H9 (cell line): ENCODE results near the gene TMPRSS3. TPM values are rescaled to one million over a fixed set of nuclear protein-coding genes. Genes with fewer than 3 reads are reported as not detected.

ENCODE experiments used
- DNase-seq: peaks from one replicate; pipeline ENCODE4 v3.0.0-alpha.2; 2017
- H2AFZ ChIP-seq: one replicate; pipeline ENCODE4 v1.6.1; 2013; ENCODE audit warnings: mild to moderate bottlenecking, low read length, control low read depth, moderate library complexity
- H2AK5ac ChIP-seq: 2 replicates; pipeline ENCODE4 v1.6.1; 2013; ENCODE audit warnings: low read length, control low read depth, mixed read lengths; ENCODE audit not compliant: insufficient read length
- H2BK120ac ChIP-seq: one replicate; pipeline ENCODE4 v1.6.1; 2013; ENCODE audit warnings: low read depth, mild to moderate bottlenecking, low read length, control low read depth, inconsistent platforms; ENCODE audit not compliant: poor library complexity, severe bottlenecking
- H2BK12ac ChIP-seq: 2 replicates; pipeline ENCODE4 v1.6.1; 2013; ENCODE audit warnings: low read length, control low read depth, mixed read lengths, low read depth; ENCODE audit not compliant: insufficient read length
- H2BK15ac ChIP-seq: 2 replicates; pipeline ENCODE4 v1.6.1; 2013; ENCODE audit warnings: low read depth, low read length, control low read depth
- H2BK20ac ChIP-seq: one replicate; pipeline ENCODE4 v1.6.1; 2013; ENCODE audit warnings: low read depth, mild to moderate bottlenecking, low read length, control low read depth, inconsistent platforms; ENCODE audit not compliant: poor library complexity, severe bottlenecking
- H2BK5ac ChIP-seq: 2 replicates; pipeline ENCODE4 v1.6.1; 2013; ENCODE audit warnings: low read length, control low read depth, mixed read lengths; ENCODE audit not compliant: insufficient read length
- H3K14ac ChIP-seq: 2 replicates; pipeline ENCODE4 v1.6.1; 2013; ENCODE audit warnings: low read length, control low read depth; ENCODE audit not compliant: insufficient read depth
- H3K18ac ChIP-seq: 2 replicates; pipeline ENCODE4 v1.6.1; 2013; ENCODE audit warnings: low read depth, mild to moderate bottlenecking, mixed read lengths, low read length, control low read depth; ENCODE audit not compliant: insufficient read length
- H3K23ac ChIP-seq: 2 replicates; pipeline ENCODE4 v1.6.1; 2013; ENCODE audit warnings: low read length, control low read depth, mixed read lengths, low read depth; ENCODE audit not compliant: insufficient read length
- H3K23me2 ChIP-seq: 2 replicates; pipeline ENCODE4 v1.6.1; 2013; ENCODE audit warnings: low read depth, mild to moderate bottlenecking, mixed read lengths, low read length, control low read depth; ENCODE audit not compliant: insufficient read length, poor library complexity, severe bottlenecking
- H3K27ac ChIP-seq: 2 replicates; pipeline ENCODE4 v1.5.1; 2013; ENCODE audit warnings: low read length, control low read depth, mixed read lengths, low read depth; ENCODE audit not compliant: insufficient read length
- H3K27me3 ChIP-seq: 2 replicates; pipeline ENCODE4 v1.6.1; 2013; ENCODE audit warnings: low read length, control low read depth, inconsistent platforms; ENCODE audit not compliant: insufficient read depth
- H3K4ac ChIP-seq: 2 replicates; pipeline ENCODE4 v1.6.1; 2013; ENCODE audit warnings: low read depth, mild to moderate bottlenecking, control low read depth, inconsistent platforms, low read length, moderate library complexity
- H3K4me1 ChIP-seq: 2 replicates; pipeline ENCODE4 v1.6.1; 2013; ENCODE audit warnings: low read length, control low read depth, inconsistent platforms; ENCODE audit not compliant: insufficient read depth
- H3K4me2 ChIP-seq: 2 replicates; pipeline ENCODE4 v1.6.1; 2013; ENCODE audit warnings: low read length, control low read depth, mixed read lengths; ENCODE audit not compliant: insufficient read length, insufficient read depth
- H3K56ac ChIP-seq: 2 replicates; pipeline ENCODE4 v1.6.1; 2013; ENCODE audit warnings: low read depth, mild to moderate bottlenecking, mixed read lengths, low read length, control low read depth; ENCODE audit not compliant: insufficient read length
- H3K79me1 ChIP-seq: 2 replicates; pipeline ENCODE4 v1.6.1; 2013; ENCODE audit warnings: low read depth, mild to moderate bottlenecking, moderate library complexity, low read length, control low read depth, inconsistent platforms; ENCODE audit not compliant: insufficient read depth, poor library complexity, severe bottlenecking
- H3K79me2 ChIP-seq: 2 replicates; pipeline ENCODE4 v1.6.1; 2013; ENCODE audit warnings: low read length, control low read depth, inconsistent platforms; ENCODE audit not compliant: insufficient read depth
- H3K9ac ChIP-seq: 2 replicates; pipeline ENCODE4 v1.6.1; 2013; ENCODE audit warnings: low read length, control low read depth, mixed read lengths; ENCODE audit not compliant: insufficient read length; ENCODE audit errors: extremely low read depth
- H3K9me3 ChIP-seq: one replicate; pipeline ENCODE4 v1.6.1; 2013; ENCODE audit warnings: low read depth, low read length, inconsistent platforms; ENCODE audit not compliant: control insufficient read depth
- H3T11ph ChIP-seq: one replicate; pipeline ENCODE4 v1.6.1; 2013; ENCODE audit warnings: mild to moderate bottlenecking, low read length, control low read depth, inconsistent platforms
- H4K20me1 ChIP-seq: one replicate; pipeline ENCODE4 v1.6.1; 2013; ENCODE audit not compliant: control insufficient read depth, insufficient read length, insufficient read depth
- H4K5ac ChIP-seq: 2 replicates; pipeline ENCODE4 v1.6.1; 2013; ENCODE audit warnings: low read depth, mild to moderate bottlenecking, mixed read lengths, low read length, control low read depth; ENCODE audit not compliant: insufficient read length
- H4K8ac ChIP-seq: replicated peaks from 2 replicates; pipeline ENCODE4 v1.6.1; 2013; ENCODE audit warnings: low read length, control low read depth, mixed read lengths, low read depth; ENCODE audit not compliant: insufficient read length
- H4K91ac ChIP-seq: 2 replicates; pipeline ENCODE4 v1.6.1; 2013; ENCODE audit warnings: low read depth, mild to moderate bottlenecking, moderate library complexity, mixed read lengths, low read length, control low read depth; ENCODE audit not compliant: insufficient read length
- H3K27ac Mint-ChIP-seq, 3 experiments: 2 replicates in 2 of 3; 3 replicates in 1 of 3; pipeline ENCODE4 v1.8.0; 2020 to 2021; ENCODE audit warnings: mixed read lengths in 3 of 3, mild to moderate bottlenecking in 1 of 3, moderate library complexity in 1 of 3
- H3K27me3 Mint-ChIP-seq: 2 replicates; pipeline ENCODE4 v1.8.0; 2021; ENCODE audit warnings: low read depth, mild to moderate bottlenecking, moderate library complexity, mixed read lengths
- H3K36me3 Mint-ChIP-seq, 3 experiments: 2 replicates in 2 of 3; 3 replicates in 1 of 3; pipeline ENCODE4 v1.8.0; 2020 to 2021; ENCODE audit warnings: low read depth in 3 of 3, mixed read lengths in 3 of 3; ENCODE audit not compliant: insufficient read depth in 1 of 3
- H3K4me1 Mint-ChIP-seq, 2 experiments: 2 replicates each; pipeline ENCODE4 v1.8.0; 2020; ENCODE audit warnings: mixed read lengths in 2 of 2
- H3K4me3 Mint-ChIP-seq, 2 experiments: 2 replicates in 1 of 2; 3 replicates in 1 of 2; pipeline ENCODE4 v1.8.0; 2020 to 2021; ENCODE audit warnings: mild to moderate bottlenecking in 2 of 2, mixed read lengths in 2 of 2, moderate library complexity in 1 of 2
- H3K9me3 Mint-ChIP-seq, 2 experiments: 2 replicates in 1 of 2; 3 replicates in 1 of 2; pipeline ENCODE4 v1.8.0; 2020; ENCODE audit warnings: mild to moderate bottlenecking in 2 of 2, mixed read lengths in 2 of 2, moderate library complexity in 1 of 2
- WGBS: extraction: QIAGEN DNeasy Blood & Tissue Kit; methylation state at CpG from one replicate; pipeline ENCODE4 v1.1.7; 2013; ENCODE audit warnings: missing lambda C conversion rate, low lambda C conversion rate, mixed read lengths; ENCODE audit not compliant: insufficient read length; ENCODE audit errors: extremely low coverage; 5-methylcytosine and 5-hydroxymethylcytosine counted together
- total RNA-seq: library from RNA; stranded (reverse); gene quantifications from 2 replicates; pipeline ENCODE4 v1.2.1, GENCODE V29; 2021
- TF ChIP-seq, protein P1 (sequence below): fragments of 200-600 bp; sonication (generic); conservative IDR thresholded peaks from 3 replicates; pipeline ENCODE4 v1.8.0; 2021; ENCODE audit warnings: antibody characterized with exemption, mild to moderate bottlenecking

The TMPRSS3 gene
- total RNA-seq, 1 experiment from 2014 or later = 0.31 TPM

DNA sequence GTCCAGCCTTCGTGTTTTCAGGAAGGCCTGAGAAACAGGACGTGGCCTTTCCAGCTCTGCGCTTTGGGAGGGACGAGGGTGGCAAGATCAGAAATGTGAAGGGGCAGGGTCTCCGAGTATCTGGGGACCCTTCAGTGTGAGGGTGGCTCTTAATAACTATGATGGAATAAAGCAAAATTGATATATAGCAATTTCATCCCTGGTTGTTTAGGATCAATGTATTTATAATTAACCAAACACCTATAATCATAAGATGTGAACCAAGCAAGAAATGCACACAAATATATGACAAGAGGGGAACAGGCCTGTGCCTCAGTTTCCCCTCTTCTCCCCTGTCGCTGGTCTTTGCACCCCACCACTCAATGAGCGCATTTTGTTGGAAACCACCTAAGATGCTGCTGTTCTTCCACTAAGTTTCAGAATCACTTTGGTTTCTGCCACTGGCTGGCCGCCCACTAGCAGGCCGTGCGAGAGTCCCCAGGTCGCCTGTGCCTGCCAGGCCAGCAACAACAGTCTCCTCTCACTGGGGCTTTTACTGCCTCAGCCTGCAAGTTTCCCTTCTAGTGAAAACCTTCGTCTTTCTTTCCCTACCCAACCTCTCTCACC lies 44.4 kb upstream of the TMPRSS3 start:
- Histone ChIP-seq H2BK12ac (no peak overlapping the region), H3K27ac (no peak overlapping the region), H3K23ac (no peak overlapping the region), H3K18ac (no peak overlapping the region), H4K20me1 (peaks cover 3% of the 10 kb centered on the region), H4K5ac (no peak overlapping the region), H3K4me1 (no peaks in the 10 kb centered on the region), H3K4me2 (no peak overlapping the region), H2BK15ac (no peak overlapping the region), H4K91ac (no peak overlapping the region), H2BK20ac (no peak overlapping the region), H3K56ac (no peak overlapping the region), H3K9ac (no peak overlapping the region), H2AFZ (no peak overlapping the region), H3K14ac (no peak overlapping the region), H2AK5ac (no peak overlapping the region), H3K27me3 (no peaks in the 10 kb centered on the region), H3K23me2 (no peaks in the 10 kb centered on the region), H3K9me3 (no peaks in the 10 kb centered on the region), H3K4ac (no peak overlapping the region), H2BK120ac (no peak overlapping the region), H3T11ph (no peak overlapping the region), H4K8ac (no peak overlapping the region), H3K79me1 (no peaks in the 10 kb centered on the region), H2BK5ac (no peak overlapping the region), H3K79me2 (no peaks in the 10 kb centered on the region)
- no peaks in the 10 kb centered on the region for H3K4me1 Mint-ChIP-seq
- peaks cover 31% of the 10 kb centered on the region for H3K27me3 Mint-ChIP-seq
- WGBS = no CpG with 5 or more reads among the region's 12 CpGs
- TF ChIP-seq, protein P1, sequence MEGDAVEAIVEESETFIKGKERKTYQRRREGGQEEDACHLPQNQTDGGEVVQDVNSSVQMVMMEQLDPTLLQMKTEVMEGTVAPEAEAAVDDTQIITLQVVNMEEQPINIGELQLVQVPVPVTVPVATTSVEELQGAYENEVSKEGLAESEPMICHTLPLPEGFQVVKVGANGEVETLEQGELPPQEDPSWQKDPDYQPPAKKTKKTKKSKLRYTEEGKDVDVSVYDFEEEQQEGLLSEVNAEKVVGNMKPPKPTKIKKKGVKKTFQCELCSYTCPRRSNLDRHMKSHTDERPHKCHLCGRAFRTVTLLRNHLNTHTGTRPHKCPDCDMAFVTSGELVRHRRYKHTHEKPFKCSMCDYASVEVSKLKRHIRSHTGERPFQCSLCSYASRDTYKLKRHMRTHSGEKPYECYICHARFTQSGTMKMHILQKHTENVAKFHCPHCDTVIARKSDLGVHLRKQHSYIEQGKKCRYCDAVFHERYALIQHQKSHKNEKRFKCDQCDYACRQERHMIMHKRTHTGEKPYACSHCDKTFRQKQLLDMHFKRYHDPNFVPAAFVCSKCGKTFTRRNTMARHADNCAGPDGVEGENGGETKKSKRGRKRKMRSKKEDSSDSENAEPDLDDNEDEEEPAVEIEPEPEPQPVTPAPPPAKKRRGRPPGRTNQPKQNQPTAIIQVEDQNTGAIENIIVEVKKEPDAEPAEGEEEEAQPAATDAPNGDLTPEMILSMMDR = no peak
- DNase-seq = no peak
- no peak overlapping the region for H3K4me3 Mint-ChIP-seq
- H3K9me3 Mint-ChIP-seq = peaks cover 0 to 5% of the 10 kb centered on the region in 2 experiments; a peak in 2 of 5 replicates
- no peaks in the 10 kb centered on the region for H3K36me3 Mint-ChIP-seq
- H3K27ac Mint-ChIP-seq = no peak overlapping the region
